HEK293 (cell line): ENCODE measurements around the gene DCDC1.

Source experiments
- CTCF ChIP-seq: fragments of 450-650 bp; formaldehyde crosslinking; IDR thresholded peaks from 2 replicates; pipeline ENCODE4 v1.5.1; 2016; ENCODE audit warnings: missing biosample characterization, missing genetic modification characterization
- REST ChIP-seq: fragments of 450-650 bp; formaldehyde crosslinking; IDR thresholded peaks from 2 replicates; pipeline ENCODE4 v1.5.1; 2016; ENCODE audit warnings: missing biosample characterization, missing genetic modification characterization
- ZNF184 ChIP-seq: fragments of 450-650 bp; IDR thresholded peaks from 2 replicates; pipeline ENCODE4 v1.5.1; 2018; ENCODE audit warnings: missing biosample characterization, mild to moderate bottlenecking, missing genetic modification characterization
- ZNF670 ChIP-seq: fragments of 450-650 bp; formaldehyde crosslinking; IDR thresholded peaks from 2 replicates; pipeline ENCODE4 v1.5.1; 2016; ENCODE audit warnings: missing biosample characterization, missing genetic modification characterization, low read depth
- TF ChIP-seq, protein P1 (sequence below): fragments of 450-650 bp; formaldehyde crosslinking; IDR thresholded peaks from 2 replicates; pipeline ENCODE4 v1.5.1; 2016; ENCODE audit warnings: missing biosample characterization, missing genetic modification characterization

DNA sequence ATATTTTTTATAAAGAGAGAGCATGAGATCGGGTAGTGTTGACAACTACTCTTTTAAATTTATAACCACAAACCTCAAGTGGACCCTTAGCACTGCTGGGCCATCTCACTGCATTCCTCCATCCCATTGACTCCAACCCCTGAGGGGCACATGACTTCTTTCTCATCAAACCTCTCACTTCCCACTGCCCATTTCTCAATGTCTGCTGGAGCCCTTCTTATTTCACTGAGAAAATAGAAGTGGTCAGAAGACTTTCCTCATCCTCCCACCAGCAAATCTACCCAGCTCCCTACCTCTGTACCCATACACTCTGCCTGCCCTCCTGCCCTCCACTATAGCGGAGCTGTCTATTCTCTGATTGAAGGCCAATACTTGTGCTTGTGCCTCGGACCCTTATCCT is 412.8 kb downstream of the DCDC1 start:
- TF ChIP-seq, protein P1, sequence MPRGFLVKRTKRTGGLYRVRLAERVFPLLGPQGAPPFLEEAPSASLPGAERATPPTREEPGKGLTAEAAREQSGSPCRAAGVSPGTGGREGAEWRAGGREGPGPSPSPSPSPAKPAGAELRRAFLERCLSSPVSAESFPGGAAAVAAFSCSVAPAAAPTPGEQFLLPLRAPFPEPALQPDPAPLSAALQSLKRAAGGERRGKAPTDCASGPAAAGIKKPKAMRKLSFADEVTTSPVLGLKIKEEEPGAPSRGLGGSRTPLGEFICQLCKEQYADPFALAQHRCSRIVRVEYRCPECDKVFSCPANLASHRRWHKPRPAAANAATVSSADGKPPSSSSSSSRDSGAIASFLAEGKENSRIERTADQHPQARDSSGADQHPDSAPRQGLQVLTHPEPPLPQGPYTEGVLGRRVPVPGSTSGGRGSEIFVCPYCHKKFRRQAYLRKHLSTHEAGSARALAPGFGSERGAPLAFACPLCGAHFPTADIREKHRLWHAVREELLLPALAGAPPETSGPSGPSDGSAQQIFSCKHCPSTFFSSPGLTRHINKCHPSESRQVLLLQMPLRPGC, result no peak
- TF ChIP-seq CTCF (no peak), ZNF184 (tag by site-specific recombination) (no peak), REST (no peak), ZNF670 (tag by site-specific recombination) (no peak)
